ENCODE results near the gene SCN8A. TPM values are rescaled to one million over a fixed set of nuclear protein-coding genes. Genes with fewer than 3 reads are reported as not detected.
"Not testable (repeated sequence)": the region's sequence is repeated elsewhere in the genome, so short reads cannot be mapped to it uniquely, and the experiment has no call there.

Gene SCN8A
- polyA plus RNA-seq, 3 donors: 0.11 to 0.49 (median 0.12) TPM

GRCh38 chr12:51620448-51620847 is 29.4 kb downstream of the SCN8A start:
- no peak overlapping the region for H3K27ac ChIP-seq (ENCODE audit: low read depth, low read length)
- WGBS, 3 donors: 71 to 93% (median 82%) methylated on average over 4 of the region's 4 CpGs

GRCh38 chr12:51621156-51621922 is 30.3 kb downstream of the SCN8A start:
- no peak overlapping the region for H3K27ac ChIP-seq (ENCODE audit: low read depth, low read length)
- WGBS, 3 donors: 53 to 70% (median 65%) methylated on average over 7 of the region's 7 CpGs

DNA sequence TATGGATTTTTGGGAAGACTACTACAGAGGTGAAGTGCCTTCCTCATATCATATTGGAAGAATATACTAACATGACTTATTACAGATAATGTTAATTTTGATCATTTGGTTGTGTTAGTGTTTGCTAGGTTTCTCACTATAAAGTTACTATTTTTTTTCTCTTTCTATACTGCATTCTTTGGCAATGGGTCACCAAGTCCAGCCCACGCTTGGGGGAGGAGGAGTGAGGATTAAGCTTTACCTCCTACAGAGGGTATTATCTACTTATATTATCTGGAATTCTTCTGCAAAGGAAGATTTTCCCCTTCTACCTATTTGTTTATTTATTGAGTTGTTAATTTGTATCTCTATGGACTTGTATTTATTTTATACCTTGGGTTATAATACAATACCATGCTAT is 31.5 kb downstream of the SCN8A start:
- WGBS, 3 donors: 78 to 91% (median 88%) methylated on average over 1 of the region's 1 CpG
- H3K27ac ChIP-seq (ENCODE audit: low read depth, low read length): no peak overlapping the region

DNA sequence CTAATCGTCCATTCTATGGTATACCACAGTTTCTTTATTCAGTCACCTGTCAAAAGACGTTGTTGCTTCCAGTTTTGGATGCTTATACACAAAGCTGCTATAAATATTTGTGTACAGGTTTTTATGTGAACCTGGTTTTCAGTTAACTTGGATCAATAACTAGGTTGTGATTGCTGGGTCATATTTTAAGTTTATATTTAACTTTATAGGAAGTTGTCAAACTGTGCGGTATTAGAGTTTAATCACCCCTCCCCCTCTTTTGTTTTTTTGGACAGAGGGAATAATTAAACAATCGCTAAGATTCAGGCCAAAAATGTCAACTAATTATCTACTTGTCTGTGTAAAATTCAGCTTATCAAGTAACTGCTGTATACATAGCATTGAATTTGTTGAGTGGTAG is 34.3 kb downstream of the SCN8A start:
- no peak overlapping the region for H3K27ac ChIP-seq (ENCODE audit: low read depth, low read length)
- WGBS, 3 donors: 28 to 75% (median 64%) methylated on average over 4 of the region's 4 CpGs

DNA sequence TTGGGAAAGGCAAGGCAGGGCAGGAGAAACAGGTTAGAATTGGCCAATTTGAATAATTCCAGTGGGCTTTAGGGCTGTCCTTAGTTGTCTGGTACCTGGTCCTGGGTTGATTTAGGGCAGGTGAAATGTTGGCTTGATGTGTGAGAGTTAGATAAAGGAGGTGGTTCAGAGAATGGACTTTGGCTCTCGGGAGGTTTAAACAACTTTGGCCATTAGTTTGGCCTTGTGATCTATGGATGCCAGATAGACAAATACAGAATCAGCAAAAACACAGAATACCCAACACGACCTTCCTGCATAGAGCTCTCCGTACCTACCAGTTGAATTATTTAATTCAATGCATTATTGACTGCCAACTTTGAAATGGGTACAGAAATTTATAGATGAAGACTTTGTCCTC is 35.1 kb downstream of the SCN8A start:
- H3K27ac ChIP-seq (ENCODE audit: low read depth, low read length): no peak overlapping the region
- WGBS, 3 donors: 40 to 96% (median 90%) methylated on average over 3 of the region's 3 CpGs

DNA sequence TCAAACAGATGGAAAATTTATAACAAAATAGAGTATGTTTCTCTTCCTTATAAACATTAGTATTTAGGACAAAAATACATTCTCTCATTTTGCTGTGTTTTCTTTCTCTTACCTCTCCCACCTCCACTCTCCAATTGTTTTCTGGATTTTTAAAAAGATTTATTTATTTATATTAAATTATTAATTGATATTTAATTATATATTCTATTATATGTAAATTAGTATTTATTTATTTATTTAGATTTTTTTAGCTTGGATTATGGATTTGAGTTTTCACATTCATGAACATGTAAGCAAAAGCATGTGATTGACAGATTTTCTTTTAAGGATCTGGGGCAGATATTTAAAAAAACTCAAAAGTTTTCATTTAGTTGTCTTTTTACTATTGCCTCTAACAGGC is 35.6 kb downstream of the SCN8A start:
- no peak overlapping the region for H3K27ac ChIP-seq (ENCODE audit: low read depth, low read length)

GRCh38 chr12:51630256-51630880 is 39.3 kb downstream of the SCN8A start:
- no peak overlapping the region for H3K27ac ChIP-seq (ENCODE audit: low read depth, low read length)
- 84 to 92% (median 91%) methylated on average over 7 of the region's 7 CpGs for WGBS, 3 donors

DNA sequence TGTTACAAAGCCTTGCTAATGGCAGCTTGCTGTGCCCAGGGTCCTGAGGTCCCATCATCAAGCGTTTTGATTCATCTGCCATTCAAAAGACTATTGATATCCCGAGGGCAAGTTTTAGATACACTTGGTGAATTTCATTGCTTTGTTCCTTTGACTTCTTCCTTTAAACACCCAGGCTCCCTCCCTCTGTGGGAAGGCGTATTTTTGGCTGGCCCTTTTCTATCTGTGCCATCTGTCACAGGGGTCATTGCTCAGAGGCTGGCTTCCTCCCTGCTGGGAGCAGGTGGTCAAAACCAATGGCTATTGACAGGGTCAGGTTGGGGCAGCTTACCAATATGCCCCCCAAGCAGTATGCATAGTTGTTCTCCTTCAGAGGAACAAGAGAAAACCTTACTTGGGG is 40.0 kb downstream of the SCN8A start:
- 79 to 86% (median 80%) methylated on average over 3 of the region's 3 CpGs for WGBS, 3 donors
- no peak overlapping the region for H3K27ac ChIP-seq (ENCODE audit: low read depth, low read length)

- 41 to 74% (median 67%) methylated on average over 1 of the region's 1 CpG for WGBS, 3 donors
- no peak overlapping the region for H3K27ac ChIP-seq (ENCODE audit: low read depth, low read length)
These were observed 40.6 kb downstream of the SCN8A start for GRCh38 chr12:51631591-51631990.

DNA sequence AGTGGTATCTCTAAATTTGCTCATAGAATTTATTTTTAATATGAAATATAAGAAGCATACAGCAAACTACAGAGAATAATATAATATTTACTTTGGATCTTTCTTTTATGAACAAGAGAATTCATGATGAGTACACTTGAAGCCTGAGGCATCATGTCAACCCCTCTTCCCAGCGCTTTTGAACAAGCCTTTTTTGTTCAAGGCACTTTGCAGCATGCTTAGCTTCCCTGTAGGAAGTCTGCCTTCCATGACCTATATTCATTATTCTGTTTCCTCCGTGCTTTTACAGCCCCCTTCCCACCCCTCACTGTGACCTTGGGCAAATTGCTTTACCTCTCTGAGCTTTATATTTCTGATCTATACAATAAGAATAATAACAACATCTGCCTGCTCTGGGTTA is 41.6 kb downstream of the SCN8A start:
- WGBS, 3 donors: 59 to 76% (median 68%) methylated on average over 2 of the region's 2 CpGs
- no peak overlapping the region for H3K27ac ChIP-seq (ENCODE audit: low read depth, low read length)

- 85 to 95% (median 93%) methylated on average over 1 of the region's 1 CpG for WGBS, 3 donors
- no peak overlapping the region for H3K27ac ChIP-seq (ENCODE audit: low read depth, low read length)
These were observed 44.3 kb downstream of the SCN8A start for GRCh38 chr12:51635346-51635745.

DNA sequence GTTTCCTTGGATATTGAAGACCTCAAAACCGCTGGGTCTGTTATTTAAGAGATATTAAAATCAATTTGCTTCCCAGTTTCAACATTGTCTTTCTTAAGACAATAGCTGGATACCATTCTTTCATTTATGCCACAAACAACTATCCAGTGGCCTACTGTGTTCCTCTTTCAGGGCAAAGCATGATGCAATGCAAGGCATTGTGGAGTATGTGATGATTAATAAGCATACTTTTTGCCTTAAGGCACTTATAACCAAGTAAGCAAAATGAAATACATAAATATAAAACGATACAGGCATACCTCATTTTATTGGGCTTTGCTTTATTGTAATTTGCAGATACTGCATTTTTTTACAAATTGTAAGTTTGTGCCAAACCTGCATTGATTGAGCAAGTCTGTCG is 45.5 kb downstream of the SCN8A start:
- H3K27ac ChIP-seq (ENCODE audit: low read depth, low read length): no peak overlapping the region
- 84 to 87% (median 85%) methylated on average over 3 of the region's 3 CpGs for WGBS, 3 donors

DNA sequence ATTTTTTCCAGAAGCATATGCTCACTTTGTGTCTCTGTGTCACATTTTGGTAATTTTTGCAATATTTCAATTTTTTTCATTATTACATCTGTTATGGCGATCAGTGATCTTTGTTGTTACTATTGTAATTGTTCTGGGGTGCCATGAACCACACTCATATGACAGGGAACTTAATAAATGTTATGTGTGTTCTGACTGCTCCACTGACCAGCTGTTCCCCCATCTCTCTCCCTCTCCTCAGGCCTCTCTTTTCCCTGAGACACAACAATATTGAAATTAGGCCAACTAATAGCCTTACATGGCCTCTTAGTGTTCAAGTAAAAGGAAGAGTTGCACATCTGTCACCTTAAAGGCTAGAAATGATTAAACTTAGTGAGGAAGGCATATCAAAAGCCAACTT is 46.0 kb downstream of the SCN8A start:
- H3K27ac ChIP-seq (ENCODE audit: low read depth, low read length): no peak overlapping the region
- WGBS, 3 donors: 72 to 84% (median 83%) methylated on average over 1 of the region's 1 CpG

GRCh38 chr12:51639361-51639760 is 48.3 kb downstream of the SCN8A start:
- no peak overlapping the region for H3K27ac ChIP-seq (ENCODE audit: low read depth, low read length)
- WGBS, 3 donors: 90 to 95% (median 91%) methylated on average over 5 of the region's 5 CpGs

DNA sequence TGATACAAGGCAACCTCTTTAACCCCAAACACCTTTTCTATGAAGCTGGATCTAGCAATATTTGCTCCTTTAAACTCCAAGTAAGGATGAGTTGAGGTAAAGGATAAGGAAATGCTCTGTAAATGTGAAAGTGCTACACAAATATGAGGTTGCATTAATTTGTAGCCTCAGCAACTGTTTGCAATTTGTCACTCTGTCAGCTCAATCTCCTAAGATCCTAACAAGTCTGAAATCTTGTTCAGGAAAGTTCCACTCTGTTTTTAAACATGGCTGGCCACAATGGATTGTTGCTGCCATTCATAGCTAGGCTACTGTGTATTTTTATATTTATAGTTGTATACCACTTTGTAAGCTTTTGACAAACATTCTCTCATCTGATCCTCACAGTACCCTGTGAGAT is 51.3 kb downstream of the SCN8A start:
- no peak overlapping the region for H3K27ac ChIP-seq (ENCODE audit: low read depth, low read length)

DNA sequence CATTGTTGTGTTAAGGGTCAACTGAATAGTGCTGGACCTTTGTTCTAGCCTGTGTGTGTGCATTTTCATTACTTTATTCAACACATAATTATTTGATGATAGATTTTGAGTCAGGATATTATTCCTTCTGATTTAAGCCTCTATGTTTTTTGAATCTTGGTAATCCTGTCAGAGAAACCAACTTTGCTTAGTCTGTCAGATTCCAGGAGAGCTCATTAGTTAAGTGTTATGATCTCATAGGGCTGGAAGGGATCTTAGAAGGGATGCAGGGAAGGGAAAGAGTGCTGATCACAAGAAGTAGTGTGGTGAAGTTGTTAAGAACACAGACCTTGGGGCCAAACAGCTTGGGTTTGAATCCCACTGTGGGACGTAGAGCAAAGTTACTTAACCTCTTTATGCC is 52.9 kb downstream of the SCN8A start:
- no peak overlapping the region for H3K27ac ChIP-seq (ENCODE audit: low read depth, low read length)
- WGBS, 3 donors: 86 to 96% (median 90%) methylated on average over 1 of the region's 1 CpG

DNA sequence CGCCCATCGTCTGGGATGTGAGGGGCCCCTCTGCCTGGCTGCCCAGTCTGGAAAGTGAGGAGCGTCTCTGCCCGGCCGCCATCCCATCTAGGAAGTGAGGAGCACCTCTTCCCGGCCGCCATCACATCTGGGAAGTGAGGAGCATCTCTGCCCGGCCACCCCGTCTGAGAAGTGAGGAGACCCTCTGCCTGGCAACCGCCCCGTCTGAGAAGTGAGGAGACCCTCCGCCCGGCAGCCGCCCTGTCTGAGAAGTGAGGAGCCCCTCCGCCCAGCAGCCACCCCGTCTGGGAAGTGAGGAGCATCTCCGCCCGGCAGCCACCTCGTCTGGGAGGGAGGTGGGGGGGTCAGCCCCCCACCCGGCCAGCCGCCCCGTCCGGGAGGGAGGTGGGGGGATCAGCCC is 53.7 kb downstream of the SCN8A start:
- H3K27ac ChIP-seq (ENCODE audit: low read depth, low read length): not testable (repeated sequence)
- 93 to 96% (median 95%) methylated on average over 9 to 20 of the region's 23 CpGs for WGBS, 3 donors

GRCh38 chr12:51645961-51646360 is 54.9 kb downstream of the SCN8A start:
- 83 to 97% (median 90%) methylated on average over 2 of the region's 2 CpGs for WGBS, 3 donors
- H3K27ac ChIP-seq (ENCODE audit: low read depth, low read length): no peak overlapping the region

GRCh38 chr12:51647647-51648046 is 56.6 kb downstream of the SCN8A start:
- H3K27ac ChIP-seq (ENCODE audit: low read depth, low read length): no peak overlapping the region
- WGBS, 3 donors: 65 to 83% (median 68%) methylated on average over 4 of the region's 4 CpGs

DNA sequence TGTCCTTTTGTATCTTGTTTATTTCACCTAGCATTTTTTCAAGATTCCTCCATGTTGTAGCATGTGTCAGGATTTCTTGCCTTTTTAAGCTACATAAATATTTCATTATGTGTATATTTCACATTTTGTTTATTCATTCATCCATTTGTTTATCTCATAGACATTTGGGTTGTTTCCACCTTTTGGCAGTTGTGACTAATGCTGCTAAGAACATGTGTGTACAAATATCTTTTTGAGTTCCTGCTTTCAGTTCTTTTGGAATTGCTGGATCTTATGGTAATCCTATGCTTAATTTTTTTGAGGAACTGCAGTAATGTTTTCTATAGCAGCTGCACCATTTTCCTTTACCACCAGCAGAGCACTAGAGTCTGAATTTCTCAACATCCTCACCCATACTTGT is 62.4 kb downstream of the SCN8A start:
- H3K27ac ChIP-seq (ENCODE audit: low read depth, low read length): no peak overlapping the region

Data from adipose tissue (tissue), 3 donors.